Measurements from ENCODE around the gene TRIM22. TPM values are rescaled to one million over a fixed set of nuclear protein-coding genes. Genes with fewer than 3 reads are reported as not detected.
"Not testable (repeated sequence)": the region's sequence is repeated elsewhere in the genome, so short reads cannot be mapped to it uniquely, and the experiment has no call there.

The TRIM22 gene
- total and polyA plus RNA-seq, 7 experiments from 2014 or later = 121 to 340 (median 243) TPM

DNA sequence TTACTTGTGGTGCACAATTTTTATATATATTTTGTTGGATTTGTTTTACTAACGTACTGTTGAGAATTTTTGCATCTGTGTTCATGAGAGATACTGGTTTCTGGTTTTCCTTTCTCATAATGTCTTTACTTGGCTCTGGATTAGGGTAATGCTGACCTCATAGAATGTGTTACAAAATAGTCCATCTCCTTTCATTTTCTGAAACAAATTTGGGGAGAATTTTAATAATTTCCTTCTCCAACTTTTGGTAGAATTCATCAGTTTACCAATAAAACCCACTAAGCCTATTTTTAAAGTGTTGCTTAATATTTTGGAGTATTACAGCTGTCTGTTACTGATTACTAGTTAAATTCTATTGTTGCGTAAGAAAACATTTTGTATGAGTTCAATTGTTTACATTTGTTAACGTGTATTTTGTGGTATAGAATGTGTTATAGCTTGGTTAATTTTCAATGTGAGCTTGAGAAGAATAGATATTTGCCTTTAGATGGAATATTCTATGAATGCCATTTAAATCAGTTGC, 11.5 kb downstream of the TRIM22 start:
- DNase-seq (no peak), ATAC-seq (no peak)
- Histone ChIP-seq H3K36me3 (ENCODE audit: control insufficient read depth in 2 of 3, insufficient read depth in 3 of 3, low read length in 3 of 3) (peaks cover 3 to 50% (median 29%) of the 10 kb centered on the region in 3 experiments), H3K4me3 (ENCODE audit: low read length) (no peak overlapping the region), H3K9me3 (ENCODE audit: control insufficient read depth in 2 of 3, low read length in 3 of 3) (no peaks in the 10 kb centered on the region), H3K27ac (ENCODE audit: low read depth, low read length) (no peak overlapping the region), H3K4me1 (ENCODE audit: control insufficient read depth in 2 of 2, insufficient read depth in 2 of 2, low read length in 2 of 2) (peaks cover 8 to 22% of the 10 kb centered on the region in 2 donors), H3K27me3 (ENCODE audit: control insufficient read depth in 2 of 2, insufficient read depth in 2 of 2, low read length in 2 of 2) (no peaks in the 10 kb centered on the region)
- Mint-ChIP-seq H3K36me3 (peaks cover 12 to 62% (median 51%) of the 10 kb centered on the region in 5 donors), H3K27me3 (no peaks in the 10 kb centered on the region), H3K9me3 (no peaks in the 10 kb centered on the region), H3K27ac (peak overlapping the region in 6 of 9 donors; percentile 21 to 82 (median 38)), H3K4me3 (peak overlapping the region in 4 of 10 donors; percentile 10 to 42 (median 25)), H3K4me1 (peaks cover 29 to 72% (median 66%) of the 10 kb centered on the region in 7 donors)
- ChIA-PET POLR2A (interaction anchor here (0.6 to 2.9 kb wide), 4 partner anchors 11 to 586 kb away, joined by 3 to 18 read pairs (median 8); partner anchors contain the start of genes TRIM22 and TRIM5), CTCF (interaction anchor here (0.9 to 2.2 kb wide), 3 partner anchors 11 to 17 kb away, joined by 3 to 14 read pairs (median 4); partner anchors contain the start of gene TRIM5)
- intact Hi-C loops (cut with micrococcal nuclease) = loop anchor here (1.0 to 2.0 kb wide), 3 partner anchors 12 to 17 kb away; partner anchors contain the start of genes TRIM22 (in 1 of the 2) and TRIM5 (in 1 of the 2)

GRCh38 chr11:5703741-5704536, 14.3 kb downstream of the TRIM22 start:
- Mint-ChIP-seq H3K27ac (peak overlapping the region in 7 of 9 donors; percentile 9 to 82 (median 61)), H3K4me3 (peak overlapping the region in 1 of 10 donors; percentile 42), H3K27me3 (no peaks in the 10 kb centered on the region), H3K4me1 (peaks cover 11 to 53% (median 41%) of the 10 kb centered on the region in 7 donors), H3K36me3 (peaks cover 12 to 54% (median 43%) of the 10 kb centered on the region in 5 donors), H3K9me3 (no peaks in the 10 kb centered on the region)
- H3K9me3 ChIP-seq (ENCODE audit: control insufficient read depth in 2 of 3, low read length in 3 of 3) = no peaks in the 10 kb centered on the region
- H3K27me3 ChIP-seq (ENCODE audit: control insufficient read depth in 2 of 2, insufficient read depth in 2 of 2, low read length in 2 of 2) = no peaks in the 10 kb centered on the region
- H3K27ac ChIP-seq (ENCODE audit: low read depth, low read length) = no peak overlapping the region
- intact Hi-C loops (cut with micrococcal nuclease) = loop anchor here in 1 of 2 donors (2.0 kb wide), 1 partner anchor 13 kb away; no protein-coding TSS in a partner anchor
- ATAC-seq = no peak
- peaks cover 19 to 49% (median 38%) of the 10 kb centered on the region in 3 experiments for H3K36me3 ChIP-seq (ENCODE audit: control insufficient read depth in 2 of 3, insufficient read depth in 3 of 3, low read length in 3 of 3)
- peaks cover 5 to 22% of the 10 kb centered on the region in 2 donors for H3K4me1 ChIP-seq (ENCODE audit: control insufficient read depth in 2 of 2, insufficient read depth in 2 of 2, low read length in 2 of 2)
- ChIA-PET POLR2A (interaction anchor here (0.6 to 2.1 kb wide), 3 partner anchors 14 to 1527 kb away, joined by 3 to 7 read pairs (median 3); partner anchors contain the start of gene TRIM22), CTCF (no interaction called here)
- DNase-seq = no peak
- H3K4me3 ChIP-seq (ENCODE audit: low read length) = no peak overlapping the region

DNA sequence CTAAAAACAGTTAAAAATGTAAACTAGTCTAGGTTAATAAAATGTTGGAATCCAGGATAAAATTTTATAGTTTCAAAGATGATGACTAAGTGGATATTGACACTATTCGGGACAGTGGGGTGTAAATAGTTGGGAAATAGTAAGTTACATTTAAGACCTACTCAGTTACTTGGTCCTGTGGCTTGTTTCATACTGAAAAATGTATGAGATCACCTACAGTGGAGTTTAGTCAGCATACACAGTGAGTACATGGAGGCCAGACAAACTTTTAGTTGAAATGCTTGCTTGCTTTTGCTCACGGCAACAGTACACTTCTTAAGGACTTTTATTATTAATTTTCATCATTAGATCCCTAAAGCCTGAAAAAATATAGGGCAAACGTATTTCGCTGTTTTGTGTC, 16.1 kb downstream of the TRIM22 start:
- no peaks in the 10 kb centered on the region for H3K27me3 Mint-ChIP-seq
- no peak for ATAC-seq
- Histone ChIP-seq H3K9me3 (ENCODE audit: control insufficient read depth in 2 of 3, low read length in 3 of 3) (no peaks in the 10 kb centered on the region), H3K27me3 (ENCODE audit: control insufficient read depth in 2 of 2, insufficient read depth in 2 of 2, low read length in 2 of 2) (no peaks in the 10 kb centered on the region), H3K4me3 (ENCODE audit: low read length) (no peak overlapping the region), H3K4me1 (ENCODE audit: control insufficient read depth in 2 of 2, insufficient read depth in 2 of 2, low read length in 2 of 2) (peaks cover 5 to 22% of the 10 kb centered on the region in 2 donors), H3K27ac (ENCODE audit: low read depth, low read length) (no peak overlapping the region), H3K36me3 (ENCODE audit: control insufficient read depth in 2 of 3, insufficient read depth in 3 of 3, low read length in 3 of 3) (peaks cover 22 to 58% (median 26%) of the 10 kb centered on the region in 3 experiments)
- no peaks in the 10 kb centered on the region for H3K9me3 Mint-ChIP-seq
- POLR2A ChIA-PET = interaction anchor here (0.6 to 1.7 kb wide), 3 partner anchors 12 to 104 kb away, joined by 4 to 7 read pairs (median 5); partner anchors contain the start of gene TRIM22
- peaks cover 12 to 55% (median 37%) of the 10 kb centered on the region in 5 donors for H3K36me3 Mint-ChIP-seq
- intact Hi-C loops (cut with micrococcal nuclease) = loop anchor here in 1 of 2 donors (2.0 kb wide), 1 partner anchor 15 kb away; no protein-coding TSS in a partner anchor
- peak overlapping the region in 8 of 9 donors; percentile 24 to 82 (median 58) for H3K27ac Mint-ChIP-seq
- DNase-seq = no peak
- H3K4me3 Mint-ChIP-seq = no peak overlapping the region
- peaks cover 10 to 43% (median 32%) of the 10 kb centered on the region in 7 donors for H3K4me1 Mint-ChIP-seq
- CTCF ChIA-PET = interaction anchor here (1.2 to 1.6 kb wide), 2 partner anchors 16 to 21 kb away, joined by 6 read pairs; partner anchors contain the start of genes TRIM22 and TRIM5

GRCh38 chr11:5712507-5712906, 22.9 kb downstream of the TRIM22 start:
- H3K27me3 Mint-ChIP-seq = no peaks in the 10 kb centered on the region
- DNase-seq (peak in 3 of 9 donors; percentile 8 to 33 (median 22)), ATAC-seq (peak; percentile 42)
- Histone ChIP-seq H3K27me3 (ENCODE audit: control insufficient read depth in 2 of 2, insufficient read depth in 2 of 2, low read length in 2 of 2) (no peaks in the 10 kb centered on the region), H3K4me3 (ENCODE audit: low read length) (no peak overlapping the region), H3K4me1 (ENCODE audit: control insufficient read depth in 2 of 2, insufficient read depth in 2 of 2, low read length in 2 of 2) (no peaks in the 10 kb centered on the region), H3K36me3 (ENCODE audit: control insufficient read depth in 2 of 3, insufficient read depth in 3 of 3, low read length in 3 of 3) (peaks cover 9 to 24% (median 9%) of the 10 kb centered on the region in 3 experiments), H3K9me3 (ENCODE audit: control insufficient read depth in 2 of 3, low read length in 3 of 3) (no peaks in the 10 kb centered on the region), H3K27ac (ENCODE audit: low read depth, low read length) (no peak overlapping the region)
- peaks cover 0 to 13% (median 4%) of the 10 kb centered on the region in 7 donors for H3K4me1 Mint-ChIP-seq
- no peak overlapping the region for H3K4me3 Mint-ChIP-seq
- ChIA-PET POLR2A (interaction anchor here (3.9 kb wide), 1 partner anchor 27 kb away, joined by 22 read pairs; the partner anchor contains the start of gene TRIM5), CTCF (interaction anchor here (0.6 to 1.6 kb wide), 4 partner anchors 11 to 670 kb away, joined by 3 to 10 read pairs (median 6); partner anchors contain the start of gene TRIM5)
- peak overlapping the region in 7 of 9 donors; percentile 6 to 83 (median 19) for H3K27ac Mint-ChIP-seq
- H3K9me3 Mint-ChIP-seq = peaks cover 0 to 5% (median 2%) of the 10 kb centered on the region in 11 donors
- H3K36me3 Mint-ChIP-seq = peaks cover 5 to 34% (median 12%) of the 10 kb centered on the region in 5 donors
- intact Hi-C loops (cut with micrococcal nuclease) = loop anchor here (1.0 to 5.0 kb wide), 7 partner anchors 23 to 235 kb away; partner anchors contain the start of genes TRIM22 (in 1 of the 2) and TRIM34 (in 1 of the 2)

- Histone ChIP-seq H3K27ac (ENCODE audit: low read depth, low read length) (no peak overlapping the region), H3K36me3 (ENCODE audit: control insufficient read depth in 2 of 3, insufficient read depth in 3 of 3, low read length in 3 of 3) (peaks cover under 1 to 13% (median 6%) of the 10 kb centered on the region in 3 experiments), H3K4me1 (ENCODE audit: control insufficient read depth in 2 of 2, insufficient read depth in 2 of 2, low read length in 2 of 2) (no peaks in the 10 kb centered on the region), H3K27me3 (ENCODE audit: control insufficient read depth in 2 of 2, insufficient read depth in 2 of 2, low read length in 2 of 2) (no peaks in the 10 kb centered on the region), H3K4me3 (ENCODE audit: low read length) (no peak overlapping the region), H3K9me3 (ENCODE audit: control insufficient read depth in 2 of 3, low read length in 3 of 3) (no peaks in the 10 kb centered on the region)
- intact Hi-C loops (cut with micrococcal nuclease) = loop anchor here (2.0 to 5.0 kb wide), 4 partner anchors 41 to 236 kb away; partner anchors contain the start of gene TRIM34 (in 1 of the 2)
- peaks cover 0 to 6% (median 2%) of the 10 kb centered on the region in 11 donors for H3K9me3 Mint-ChIP-seq
- ChIA-PET CTCF (interaction anchor here (0.6 to 1.6 kb wide), 5 partner anchors 19 to 113 kb away, joined by 3 to 8 read pairs (median 3); partner anchors contain the start of genes TRIM22 and TRIM5), POLR2A (interaction anchor here (3.9 kb wide), 1 partner anchor 29 kb away, joined by 22 read pairs; the partner anchor contains the start of gene TRIM5)
- peaks cover 0 to 9% (median 4%) of the 10 kb centered on the region in 7 donors for H3K4me1 Mint-ChIP-seq
- ATAC-seq (no peak), DNase-seq (no peak)
- H3K36me3 Mint-ChIP-seq = peaks cover 0 to 33% (median 5%) of the 10 kb centered on the region in 5 donors
- H3K27me3 Mint-ChIP-seq = no peaks in the 10 kb centered on the region
- no peak overlapping the region for H3K4me3 Mint-ChIP-seq
- H3K27ac Mint-ChIP-seq = peak overlapping the region in 1 of 9 donors; percentile 32
Observed at GRCh38 chr11:5713695-5714094, 24.1 kb downstream of the TRIM22 start.

DNA sequence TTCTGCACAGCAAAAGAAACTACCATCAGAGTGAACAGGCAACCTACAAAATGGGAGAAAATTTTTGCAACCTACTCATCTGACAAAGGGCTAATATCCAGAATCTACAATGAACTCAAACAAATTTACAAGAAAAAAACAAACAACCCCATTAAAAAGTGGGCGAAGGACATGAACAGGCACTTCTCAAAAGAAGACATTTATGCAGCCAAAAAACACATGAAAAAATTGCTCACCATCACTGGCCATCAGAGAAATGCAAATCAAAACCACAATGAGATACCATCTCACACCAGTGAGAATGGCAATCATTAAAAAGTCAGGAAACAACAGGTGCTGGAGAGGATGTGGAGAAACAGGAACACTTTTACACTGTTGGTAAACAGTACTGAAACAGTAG, 26.9 kb downstream of the TRIM22 start:
- H3K4me1 ChIP-seq (ENCODE audit: control insufficient read depth in 2 of 2, insufficient read depth in 2 of 2, low read length in 2 of 2); H3K9me3 ChIP-seq (ENCODE audit: control insufficient read depth in 2 of 3, low read length in 3 of 3); H3K27me3 Mint-ChIP-seq; intact Hi-C loops (cut with micrococcal nuclease); CTCF ChIA-PET; H3K27ac Mint-ChIP-seq; H3K27ac ChIP-seq (ENCODE audit: low read depth, low read length); POLR2A ChIA-PET; H3K4me1 Mint-ChIP-seq; H3K4me3 Mint-ChIP-seq; H3K4me3 ChIP-seq (ENCODE audit: low read length); H3K27me3 ChIP-seq (ENCODE audit: control insufficient read depth in 2 of 2, insufficient read depth in 2 of 2, low read length in 2 of 2); ATAC-seq; H3K36me3 ChIP-seq (ENCODE audit: control insufficient read depth in 2 of 3, insufficient read depth in 3 of 3, low read length in 3 of 3); DNase-seq: not testable (repeated sequence)
- peaks cover 0 to 14% (median 2%) of the 10 kb centered on the region in 11 donors for H3K9me3 Mint-ChIP-seq
- H3K36me3 Mint-ChIP-seq = peaks cover 10 to 35% (median 11%) of the 10 kb centered on the region in 5 donors
